Measurements from ENCODE around the gene SRC.

SRC gene

DNA sequence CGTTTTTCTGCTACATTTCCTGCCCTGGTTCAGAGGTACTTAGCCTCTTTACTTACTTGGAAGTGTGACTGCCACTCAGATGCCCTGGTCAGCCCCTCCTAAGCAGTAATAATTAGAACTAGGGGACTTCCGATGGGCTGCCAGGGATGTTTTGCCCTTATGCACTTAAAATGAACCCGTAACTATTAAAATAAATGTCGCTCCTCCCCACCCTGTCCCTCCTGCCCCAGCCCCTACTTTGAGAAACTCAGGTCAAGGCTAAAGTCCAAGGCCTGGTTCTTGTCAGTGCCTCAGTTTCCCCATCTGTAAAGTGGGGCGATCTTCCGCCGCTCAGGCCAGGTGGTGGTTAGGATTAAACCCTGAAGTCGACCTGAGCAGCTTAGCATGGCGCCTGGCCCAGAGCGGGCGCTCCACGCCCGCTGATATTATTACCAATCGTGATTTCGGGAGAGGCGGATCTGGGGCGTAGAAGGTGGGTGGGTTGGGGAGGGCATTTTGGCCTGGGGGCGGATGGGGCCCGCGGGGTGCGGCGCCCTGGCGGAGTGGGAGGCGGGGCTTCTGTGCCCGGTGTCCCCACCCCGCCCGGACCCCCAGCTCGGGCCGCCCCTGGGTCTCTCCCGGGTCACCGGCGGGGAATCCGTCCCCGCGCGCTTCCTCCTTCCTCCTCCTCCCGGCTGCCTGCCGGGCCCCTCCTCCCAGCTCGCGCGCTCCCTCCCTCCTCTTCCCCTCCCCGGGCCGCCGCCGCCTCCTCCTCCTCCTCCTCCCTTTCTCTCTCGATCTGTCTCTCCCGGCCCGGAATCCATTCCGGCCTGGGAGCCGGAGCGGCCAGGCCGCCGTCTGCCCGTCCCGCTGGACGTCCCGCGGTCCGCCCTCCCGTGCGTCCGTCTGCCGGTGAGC is at the start of gene SRC:
Gene SRC (plus strand): TSS at position 802 of the 897 bp plus-strand sequence. CDS start 38,014 bp downstream, outside the sequence.
- DNase-seq, result no peak

DNA sequence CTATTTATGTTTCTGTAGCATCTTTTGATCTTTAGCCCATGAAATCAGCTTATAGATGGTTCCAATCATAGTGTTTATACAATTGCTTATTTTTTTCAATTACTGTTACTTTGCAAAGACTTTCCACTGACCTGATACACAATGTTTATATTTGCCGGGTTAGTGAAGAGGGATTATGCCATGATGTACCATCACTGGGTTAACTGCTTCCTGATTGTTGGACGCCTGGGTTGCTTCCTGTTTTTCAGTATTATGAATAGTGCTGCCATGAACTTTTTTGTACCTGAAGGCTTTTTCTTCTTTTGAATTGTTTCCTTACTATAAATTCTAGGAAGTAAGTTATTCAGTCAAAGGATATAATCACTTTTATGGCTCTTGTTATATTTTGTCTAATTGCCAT is 49.6 kb upstream of the SRC start:
- no peak for DNase-seq

DNA sequence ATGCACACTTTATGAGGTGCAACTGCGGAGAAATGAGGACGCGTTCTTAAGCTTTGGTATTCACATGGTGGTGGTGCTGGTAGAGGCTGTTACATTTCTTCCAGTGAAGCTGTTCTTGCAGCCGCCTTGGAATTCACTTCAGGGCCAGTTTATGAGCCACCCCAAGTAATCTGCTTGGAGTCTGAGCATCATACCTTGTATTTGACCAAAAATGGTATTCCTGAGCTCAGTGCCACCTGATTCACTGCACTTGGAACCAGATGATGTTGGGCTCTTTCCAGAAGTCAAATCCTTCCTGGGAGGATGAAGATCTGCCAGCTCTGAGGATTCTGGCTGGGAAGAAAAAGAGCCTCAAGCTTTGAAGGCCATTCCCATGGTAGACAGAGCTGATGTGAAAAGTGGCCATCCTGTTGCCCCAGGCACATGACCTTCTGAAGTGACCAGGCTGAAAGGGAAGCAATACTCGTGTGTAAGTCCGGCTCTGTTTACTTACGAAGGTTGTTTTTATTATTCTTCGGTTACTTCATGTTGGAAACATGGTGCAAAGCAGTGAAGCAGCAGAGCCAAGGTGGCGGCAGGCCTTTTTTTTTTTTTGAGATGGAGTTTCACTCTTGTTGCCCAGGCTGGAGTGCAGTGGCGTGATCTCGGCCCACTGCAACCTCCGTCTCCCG is 48.7 kb upstream of the SRC start:
- no peak for DNase-seq

DNA sequence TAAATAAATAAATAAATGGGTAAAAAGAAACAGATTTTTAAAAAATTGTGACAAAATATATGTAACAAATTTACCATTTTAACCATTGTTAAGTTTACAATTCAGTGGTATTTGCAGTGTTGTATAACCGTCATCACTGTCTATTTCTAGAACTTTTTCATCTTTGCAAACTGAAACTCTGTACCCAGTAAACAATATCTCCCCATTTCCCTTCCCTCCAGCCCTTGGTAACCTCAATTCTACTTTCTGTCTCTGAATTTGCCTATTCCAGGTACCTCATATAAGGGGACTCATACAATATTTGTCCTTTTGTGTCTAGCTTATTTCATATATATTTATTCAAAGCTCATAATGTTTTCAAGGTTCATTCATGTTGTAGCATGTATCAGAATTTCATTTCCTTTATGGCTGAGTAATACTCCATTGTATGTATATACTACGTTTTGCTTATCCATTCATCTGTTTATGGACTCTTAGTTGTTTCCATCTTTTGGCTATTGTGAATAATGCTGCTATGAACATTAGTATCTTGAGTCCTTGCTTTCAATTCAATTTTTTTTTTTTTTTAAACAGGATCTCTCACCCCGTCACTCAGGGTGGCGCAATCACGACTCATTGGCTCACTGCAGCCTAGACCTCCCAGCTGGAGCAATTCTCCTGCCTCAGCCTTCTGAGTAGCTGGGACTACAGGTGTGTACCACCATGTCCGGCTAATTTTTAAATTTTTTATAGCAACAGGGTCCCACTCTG is 47.6 kb upstream of the SRC start:
- DNase-seq, result no peak

DNA sequence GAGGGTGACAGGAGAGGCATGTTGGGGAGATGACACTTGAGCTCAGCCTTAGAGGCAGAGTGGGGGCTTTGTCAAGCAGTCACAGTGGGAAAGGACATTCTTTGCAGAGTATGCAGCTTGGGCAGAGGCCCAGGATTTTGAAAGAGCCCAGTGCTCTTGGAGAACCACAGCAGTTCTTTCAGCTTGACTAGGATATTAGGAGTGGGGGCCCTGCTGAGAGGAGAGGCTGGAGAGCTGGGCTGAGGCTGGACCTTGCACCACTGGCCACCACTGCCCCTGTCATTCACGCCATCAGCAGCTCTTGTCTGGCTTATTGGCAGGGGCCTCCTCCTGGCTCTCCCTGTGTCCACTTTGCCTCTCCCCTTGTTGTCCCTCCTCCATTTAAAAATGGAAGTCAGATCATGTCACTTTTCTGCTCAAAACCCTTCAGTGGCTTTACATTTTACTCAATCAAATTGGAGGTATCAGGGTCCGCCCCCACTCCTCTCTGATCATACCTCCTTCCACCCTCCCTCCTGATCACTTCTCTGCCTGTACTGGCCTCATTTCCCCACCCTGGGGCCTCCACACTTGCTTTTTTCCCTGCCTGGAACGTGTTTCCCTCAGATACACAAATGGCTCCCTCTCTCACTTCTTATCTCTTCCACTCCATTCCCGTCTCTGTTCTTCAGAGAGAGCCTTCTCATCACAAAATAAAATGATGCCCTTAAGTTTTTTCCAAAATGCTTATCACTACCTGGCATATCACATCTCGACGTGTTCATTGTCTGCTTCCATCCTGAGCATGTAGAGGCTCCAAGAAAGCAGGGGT is 46.0 kb upstream of the SRC start:
- DNase-seq, result no peak

DNA sequence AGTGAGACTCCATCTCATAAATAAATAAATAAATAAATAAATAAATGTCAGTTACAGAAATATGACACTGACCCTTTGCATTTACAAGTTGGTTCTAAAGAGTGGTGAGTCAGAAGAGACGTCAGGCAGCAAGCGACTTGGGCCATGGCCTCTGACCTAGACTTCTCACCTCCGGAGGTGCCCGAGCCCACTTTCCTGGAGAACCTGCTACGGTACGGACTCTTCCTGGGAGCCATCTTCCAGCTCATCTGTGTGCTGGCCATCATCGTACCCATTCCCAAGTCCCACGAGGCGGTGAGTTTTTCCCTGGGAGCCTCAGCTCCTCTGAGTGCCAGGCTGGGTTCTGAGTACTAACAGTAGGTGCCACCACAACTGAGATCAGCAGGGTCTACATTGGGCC is 44.8 kb upstream of the SRC start:
- DNase-seq, result no peak

DNA sequence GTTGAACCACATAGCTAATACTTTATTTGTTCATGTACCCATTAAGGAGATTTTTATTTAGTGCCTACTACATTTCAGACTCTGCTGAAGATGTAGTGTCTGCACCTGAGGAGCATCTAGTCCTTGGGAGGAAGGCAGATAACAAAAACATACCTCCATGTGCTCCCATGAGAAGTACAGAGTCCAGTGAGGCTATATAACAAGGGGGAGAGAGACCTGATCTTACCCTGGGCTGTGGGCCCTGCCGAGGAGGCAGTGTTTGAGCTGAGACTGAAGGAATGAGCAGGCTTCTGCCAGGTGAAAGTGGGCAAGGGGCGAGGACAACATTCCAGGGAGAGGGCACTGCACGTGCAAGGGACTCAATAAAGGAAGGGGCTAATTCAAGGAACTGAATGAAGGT is 44.4 kb upstream of the SRC start:
- DNase-seq, result no peak

DNA sequence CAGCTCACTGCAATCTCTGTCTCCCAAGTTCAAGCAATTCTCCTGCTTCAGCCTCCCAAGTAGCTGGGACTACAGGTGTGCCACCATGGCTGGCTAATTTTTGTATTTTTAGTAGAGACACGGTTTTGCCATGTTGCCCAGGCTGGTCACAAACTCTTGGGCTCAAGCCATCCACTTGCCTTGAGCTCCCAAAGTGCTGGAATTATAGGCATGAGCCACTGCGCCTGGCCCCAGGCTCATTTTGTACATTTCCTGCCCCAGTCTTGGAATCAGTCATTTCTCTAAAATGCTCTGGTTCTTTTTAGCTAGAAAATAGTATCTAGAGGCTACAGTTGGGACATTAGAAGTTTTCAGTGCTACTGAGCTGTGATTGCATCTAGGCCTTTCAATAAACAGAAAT is 43.0 kb upstream of the SRC start:
- no peak for DNase-seq

DNA sequence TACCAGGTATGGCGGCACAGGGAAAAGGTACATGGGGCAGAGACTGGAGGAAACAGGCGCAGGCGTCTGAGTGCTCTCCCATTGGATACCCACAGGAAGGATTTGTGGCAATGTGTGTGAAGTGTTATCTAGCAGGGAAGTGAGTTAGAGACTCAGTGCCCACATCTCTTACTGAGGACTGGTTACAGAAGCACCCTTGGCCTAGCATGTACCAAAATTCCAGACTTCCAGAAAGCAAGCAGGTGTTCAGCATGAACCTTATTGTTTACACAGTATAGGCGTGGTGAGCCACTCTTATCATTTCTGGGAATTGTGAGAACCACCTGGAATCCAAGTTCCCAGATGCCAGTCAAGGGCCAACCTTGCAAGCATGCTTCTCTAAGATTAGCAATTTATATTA is 42.3 kb upstream of the SRC start:
- no peak for DNase-seq

DNA sequence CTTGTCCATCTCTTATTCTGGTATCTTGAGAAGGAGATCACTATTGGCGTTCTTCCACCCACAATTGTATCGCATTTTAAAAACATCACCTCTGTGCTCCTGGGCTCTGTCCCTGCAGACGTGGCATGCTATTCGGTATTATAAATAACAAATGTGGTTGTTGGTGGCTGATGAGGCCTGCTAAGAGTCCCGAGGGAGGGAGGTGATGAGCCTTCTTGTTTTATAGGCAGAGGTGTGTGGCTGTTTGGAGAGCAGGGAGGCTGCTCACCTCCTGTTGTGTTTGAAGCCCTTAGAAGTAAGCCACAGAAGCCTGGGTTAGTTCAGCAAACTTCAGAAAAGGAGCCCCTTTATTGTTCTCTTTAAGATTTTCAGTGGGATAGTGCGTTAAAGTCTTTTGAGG is 40.9 kb upstream of the SRC start:
- no peak for DNase-seq

DNA sequence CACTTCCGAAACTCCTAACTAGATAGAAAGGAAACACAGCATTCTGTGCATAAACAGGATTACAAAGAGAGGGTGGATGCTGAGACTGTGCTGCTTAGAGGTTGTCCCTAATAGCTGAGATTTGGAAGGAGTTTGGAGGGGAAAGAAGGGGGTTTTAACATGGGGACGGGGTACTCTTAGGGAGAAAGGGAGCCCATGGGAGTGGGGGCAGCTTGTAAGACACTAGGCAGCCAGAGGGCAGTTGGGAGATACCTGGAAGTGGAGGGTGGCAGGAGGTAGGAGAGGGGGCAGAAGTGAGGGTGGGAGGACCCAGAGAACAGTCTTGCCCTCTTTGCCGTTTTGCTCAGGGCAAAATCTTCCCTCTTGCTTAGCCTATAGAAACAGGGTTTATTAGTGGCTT is 40.1 kb upstream of the SRC start:
- DNase-seq, result no peak

DNA sequence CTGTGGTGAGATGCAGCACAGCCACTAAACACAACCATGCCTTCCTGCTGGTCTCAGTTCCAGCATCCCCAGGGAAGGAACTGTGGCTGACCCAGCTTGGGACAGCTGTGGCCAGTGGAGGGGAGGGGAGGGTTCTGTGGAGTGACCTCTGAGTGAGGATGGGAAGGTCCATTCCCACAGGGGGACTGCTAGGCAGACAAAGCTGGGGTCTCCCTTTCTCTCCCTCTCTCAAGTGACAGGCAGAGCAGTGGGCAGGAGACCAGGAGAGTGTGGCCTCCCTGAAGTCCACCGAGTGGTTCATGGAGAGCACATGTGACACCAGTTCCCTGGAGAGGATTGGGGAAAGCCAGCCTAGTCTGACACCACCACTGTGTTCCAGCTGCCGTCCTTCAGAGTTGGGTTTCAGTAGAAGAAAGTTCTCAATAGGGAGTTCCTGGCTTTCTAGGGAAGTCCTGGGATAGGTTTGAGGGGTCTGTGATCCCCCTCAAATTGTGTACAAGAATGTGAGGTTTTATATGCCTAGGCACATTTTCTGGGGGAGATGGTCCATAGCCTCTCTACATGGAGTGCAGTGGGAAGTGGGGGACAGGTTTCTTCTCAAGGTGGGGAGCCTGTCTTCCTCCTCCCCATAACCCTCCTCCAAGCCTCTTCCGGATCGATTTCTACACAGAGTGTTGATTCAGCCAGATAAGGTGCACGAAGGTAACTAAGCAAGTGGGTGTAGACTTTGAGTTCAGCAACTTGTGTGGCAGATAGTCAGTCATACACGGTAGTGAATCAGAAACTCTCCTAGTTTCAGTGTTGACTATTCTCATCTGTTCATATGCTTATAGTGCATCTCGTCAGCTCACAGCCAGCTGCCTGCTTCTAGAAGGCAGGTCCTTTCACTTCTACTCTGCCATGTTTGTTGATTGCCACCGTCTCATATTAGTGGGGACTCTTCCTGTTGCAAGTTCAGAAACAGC is 37.6 kb upstream of the SRC start:
- DNase-seq, result no peak

DNA sequence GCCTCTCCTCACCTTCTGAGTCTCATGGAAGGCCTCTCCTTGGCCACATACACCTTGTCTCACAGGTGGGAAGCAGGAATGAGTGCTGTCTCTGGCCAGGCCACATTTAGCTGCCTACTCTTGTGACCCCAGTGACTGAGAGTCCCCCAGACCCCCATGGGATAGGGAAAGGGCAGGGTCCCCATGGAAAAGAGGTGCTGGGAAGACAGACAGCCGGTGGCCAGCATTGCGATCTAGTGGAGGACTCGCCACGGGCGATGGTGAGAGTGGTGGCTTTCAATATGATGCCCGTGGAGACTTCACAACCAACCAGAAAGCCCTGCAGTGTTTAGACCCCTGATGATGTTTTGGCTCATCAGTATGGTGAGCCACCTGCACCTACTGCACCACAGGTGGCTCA is 36.6 kb upstream of the SRC start:
- no peak for DNase-seq

DNA sequence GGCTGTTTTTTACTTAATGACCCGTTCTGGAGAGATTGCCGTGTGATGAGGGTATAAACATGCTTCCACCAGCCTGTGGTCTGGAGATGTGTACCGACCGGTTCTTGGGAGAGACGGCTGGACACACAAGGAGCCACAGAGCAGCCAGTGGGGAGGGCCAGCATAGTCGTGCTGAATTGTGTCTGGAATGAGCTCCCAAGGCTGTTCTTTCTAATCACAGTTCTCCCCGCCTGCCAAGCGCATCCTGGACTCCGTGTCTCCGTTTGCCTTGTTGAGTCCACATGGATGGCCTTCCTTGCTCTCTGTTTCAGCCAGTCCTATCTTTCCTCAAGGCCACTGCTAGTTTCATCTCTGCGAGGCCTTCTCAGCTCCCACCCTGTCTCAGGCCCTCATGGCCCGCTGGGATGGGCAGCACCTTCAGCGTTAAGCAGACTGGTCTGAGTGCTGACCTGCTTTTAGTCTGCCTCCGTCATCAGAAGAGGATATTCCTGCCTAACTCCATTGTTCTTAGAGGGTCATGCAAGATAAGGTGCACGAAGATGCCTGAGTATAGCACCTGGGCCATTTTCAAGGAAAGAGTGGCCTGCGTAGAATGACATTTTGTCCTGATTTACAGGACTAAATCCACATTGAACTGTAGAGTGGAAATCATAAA is 35.9 kb upstream of the SRC start:
- no peak for DNase-seq

DNA sequence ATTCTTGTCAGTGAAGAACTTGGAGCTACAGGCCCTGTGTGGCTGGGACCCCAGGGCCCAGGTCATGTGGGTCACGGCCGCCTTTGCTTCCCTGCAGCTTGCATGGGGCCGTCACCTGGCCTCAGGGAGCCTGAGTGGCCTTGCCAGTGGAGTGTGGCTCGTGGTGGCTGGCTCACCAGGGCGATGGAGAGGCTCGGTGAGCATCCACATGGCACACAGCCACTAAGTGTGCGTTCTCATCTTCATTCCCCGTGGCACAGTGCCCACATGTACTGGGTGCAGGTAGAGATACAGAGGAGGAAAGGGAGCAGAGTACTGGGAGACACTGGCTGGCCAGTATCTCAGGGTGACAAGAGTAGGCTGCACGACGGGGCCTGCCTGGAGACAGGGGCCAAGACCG is 35.0 kb upstream of the SRC start:
- DNase-seq, result no peak

DNA sequence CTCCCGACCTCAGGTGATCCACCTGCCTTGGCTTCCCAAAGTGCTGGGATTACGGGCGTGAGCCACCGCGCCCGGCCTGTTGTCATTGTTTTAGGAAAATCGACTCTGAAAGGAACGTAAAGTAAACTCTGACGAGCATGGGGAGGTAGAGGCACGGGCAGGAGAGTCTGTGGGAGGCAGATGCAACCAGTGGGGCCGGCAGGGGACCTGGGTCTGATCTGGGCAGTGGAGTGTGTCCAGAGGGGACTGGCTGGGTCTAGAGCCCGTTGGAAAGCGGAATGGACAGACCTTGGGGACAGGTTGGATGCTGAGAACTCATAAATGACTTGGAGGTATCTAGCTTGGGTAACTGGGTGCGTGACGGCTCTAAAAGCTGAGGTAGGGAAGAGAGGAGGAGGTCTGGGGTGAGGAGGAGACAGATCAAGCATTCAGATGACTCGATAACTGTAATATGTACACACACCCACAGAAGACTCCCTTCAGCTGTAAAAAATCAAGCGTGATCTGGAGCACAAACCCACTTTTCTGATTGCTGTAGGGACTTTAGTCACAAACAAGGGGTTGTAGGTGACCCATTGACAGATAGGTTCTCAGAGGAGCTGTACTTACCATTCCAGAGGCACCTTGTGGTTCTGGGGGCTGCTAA is 34.1 kb upstream of the SRC start:
- no peak for DNase-seq

DNA sequence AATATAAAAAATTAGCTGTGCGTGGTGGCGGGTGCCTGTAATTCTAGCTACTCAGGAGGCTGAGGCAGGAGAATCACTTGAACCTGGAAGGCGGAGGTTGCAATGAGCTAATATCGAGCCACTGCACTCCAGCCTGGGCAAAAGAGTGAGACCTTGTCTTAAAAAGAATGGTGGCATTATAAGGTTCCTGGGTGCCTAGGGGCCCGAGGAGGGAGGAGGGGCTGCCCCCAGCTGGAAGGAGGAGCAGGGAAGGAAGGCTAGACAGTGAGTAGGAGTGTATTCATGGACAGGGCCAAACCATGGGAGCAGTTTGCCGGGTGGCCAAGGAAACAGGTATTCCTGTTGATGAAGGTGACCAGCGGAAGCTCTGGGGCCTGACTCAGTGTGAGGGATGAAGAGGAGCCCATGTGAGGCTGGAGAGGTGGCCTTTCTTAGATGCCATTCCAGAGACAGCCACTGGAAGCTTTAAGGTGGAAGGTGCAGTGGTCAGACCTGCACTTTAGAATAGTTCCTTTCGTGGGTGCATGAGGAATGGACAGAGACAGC is 32.3 kb upstream of the SRC start:
- no peak for DNase-seq

DNA sequence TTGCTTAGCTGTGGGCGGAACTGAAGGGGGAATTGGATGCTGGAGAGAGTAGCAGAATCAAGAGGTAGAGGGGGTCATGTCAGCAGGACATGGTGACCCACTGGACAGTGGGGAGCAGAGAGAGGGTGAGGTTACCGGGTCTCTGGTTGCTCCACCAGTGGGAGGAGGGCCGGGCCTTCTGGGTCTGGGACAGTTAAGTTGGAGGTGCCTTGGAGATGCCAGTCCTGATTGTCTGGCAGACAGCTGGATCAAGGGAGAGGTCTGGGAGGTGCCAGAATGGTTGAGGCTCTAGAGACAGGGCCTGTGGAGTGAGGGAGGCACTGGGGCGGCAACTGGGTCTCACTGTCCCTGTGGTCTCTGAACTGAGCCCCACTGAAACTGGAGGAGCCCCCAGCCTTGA is 31.8 kb upstream of the SRC start:
- DNase-seq, result no peak

DNA sequence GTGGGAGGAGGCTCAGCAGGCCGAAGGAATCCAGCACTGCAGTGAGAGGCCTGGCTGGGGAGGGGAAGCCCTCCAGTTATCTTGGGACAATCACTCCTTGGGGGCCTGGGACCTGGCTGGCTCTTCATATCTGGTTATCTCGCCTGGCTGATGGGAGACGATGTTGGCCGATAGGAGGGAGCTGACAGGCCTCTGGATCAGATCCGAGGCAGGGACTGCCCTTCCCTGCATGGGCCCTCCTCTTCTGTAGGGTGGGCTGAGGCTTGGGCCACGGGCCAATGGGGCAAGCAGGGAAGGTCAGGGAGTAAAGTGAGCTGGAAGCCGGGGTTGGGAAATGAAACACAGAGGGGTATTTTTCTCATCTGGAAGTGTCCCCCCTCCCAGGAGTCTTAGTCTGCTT is 31.3 kb upstream of the SRC start:
- no peak for DNase-seq

DNA sequence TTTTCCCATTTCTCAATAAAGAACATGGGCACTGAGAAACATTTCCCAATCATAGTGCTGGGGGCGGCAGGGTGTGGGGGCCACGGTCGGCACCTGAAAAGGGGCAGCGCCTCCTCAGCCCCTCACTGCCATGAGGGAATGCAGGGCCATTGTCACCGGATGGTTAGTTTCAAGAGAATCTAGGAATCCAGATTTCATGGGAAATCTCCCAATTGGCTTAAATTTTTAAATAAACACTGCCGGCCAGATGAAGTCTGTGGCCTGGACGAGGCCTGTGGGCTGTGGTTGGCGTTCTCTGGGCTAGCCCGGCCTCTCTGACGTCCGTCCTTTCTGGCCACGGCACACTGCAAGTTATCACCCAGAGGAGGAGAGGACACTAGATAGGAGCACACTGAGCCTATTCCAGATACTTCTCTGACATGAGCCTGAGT is 30.9 kb upstream of the SRC start:
- DNase-seq, result no peak
